Stimulated activated naive CD4-positive, alpha-beta T cell treated with Interleukin-2 at 50 U/mL for 16 hours (primary cell): ENCODE data around the gene ZNF639.

ENCODE experiments used
- DNase-seq: peaks from one replicate; lab custom pipeline; 2025; lab: John Stamatoyannopoulos, UW

Gene ZNF639

DNA sequence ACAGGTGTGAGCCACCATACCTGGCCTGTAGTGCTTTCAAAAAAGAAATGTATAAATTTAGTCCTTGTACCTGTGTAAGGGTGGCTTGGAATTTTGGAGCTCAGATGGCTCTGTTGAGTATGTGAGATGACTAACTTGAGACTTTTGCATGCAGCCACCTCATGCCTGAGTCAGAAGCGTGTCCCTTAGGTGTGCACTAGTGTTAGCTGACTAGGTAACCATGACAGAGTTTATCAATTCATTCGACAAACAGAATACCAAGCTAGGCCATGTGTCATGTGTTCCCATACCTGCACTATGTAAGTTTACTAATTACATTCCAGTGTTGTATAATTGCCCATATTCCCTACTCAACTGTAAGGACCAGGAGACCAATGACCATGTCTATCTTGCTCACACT, 4.0 kb upstream of the ZNF639 start:
- no peak for DNase-seq

- no peak for DNase-seq
Measured at GRCh38 chr3:179321668-179322285, 1.1 kb upstream of the ZNF639 start.

- DNase-seq, result peak; percentile 46
Measured at GRCh38 chr3:179323197-179324110, 623 bp downstream of the ZNF639 start.

- DNase-seq, result no peak
Measured at GRCh38 chr3:179324270-179324754, 1.5 kb downstream of the ZNF639 start.

- DNase-seq, result no peak
Measured at GRCh38 chr3:179330438-179330837, 7.6 kb downstream of the ZNF639 start.

- DNase-seq, result no peak
Measured at GRCh38 chr3:179332240-179332639, 9.4 kb downstream of the ZNF639 start.

- no peak for DNase-seq
Measured at GRCh38 chr3:179333084-179333483, 10.3 kb downstream of the ZNF639 start.

DNA sequence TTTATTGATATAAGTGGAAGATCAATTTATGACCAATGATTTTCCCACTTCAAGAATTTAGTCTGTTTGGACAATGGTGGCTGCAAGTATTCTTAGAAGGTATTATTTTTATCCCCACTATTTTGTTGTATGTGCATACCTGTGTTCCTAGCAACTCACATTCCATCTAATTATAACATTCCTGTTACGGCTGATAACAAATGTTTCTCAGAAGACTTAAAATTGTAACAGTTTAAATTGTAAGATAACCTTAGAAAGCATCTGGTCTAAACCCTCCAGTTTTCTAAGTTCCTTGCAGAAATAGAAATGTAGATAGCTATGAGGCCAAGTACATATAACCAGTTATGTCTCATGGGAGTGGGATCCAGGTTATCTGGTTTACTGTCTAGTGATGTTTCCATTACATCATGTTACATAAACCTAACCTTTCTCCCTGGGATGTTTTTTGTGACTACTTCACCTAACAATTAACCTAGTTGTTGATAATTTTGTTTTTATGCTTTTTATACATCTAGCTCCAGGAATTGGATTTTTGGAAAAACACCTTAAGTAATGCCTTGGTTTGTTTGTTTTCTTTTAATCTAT, 13.6 kb downstream of the ZNF639 start:
- no peak for DNase-seq

GRCh38 chr3:179347345-179348194, 24.7 kb downstream of the ZNF639 start, which contains the start of gene MFN1:
Gene MFN1, plus strand, starts transcription at chr3:179347709. Its CDS starts 1,143 bp downstream, at chr3:179348852.
- peak; percentile 89 for DNase-seq

DNA sequence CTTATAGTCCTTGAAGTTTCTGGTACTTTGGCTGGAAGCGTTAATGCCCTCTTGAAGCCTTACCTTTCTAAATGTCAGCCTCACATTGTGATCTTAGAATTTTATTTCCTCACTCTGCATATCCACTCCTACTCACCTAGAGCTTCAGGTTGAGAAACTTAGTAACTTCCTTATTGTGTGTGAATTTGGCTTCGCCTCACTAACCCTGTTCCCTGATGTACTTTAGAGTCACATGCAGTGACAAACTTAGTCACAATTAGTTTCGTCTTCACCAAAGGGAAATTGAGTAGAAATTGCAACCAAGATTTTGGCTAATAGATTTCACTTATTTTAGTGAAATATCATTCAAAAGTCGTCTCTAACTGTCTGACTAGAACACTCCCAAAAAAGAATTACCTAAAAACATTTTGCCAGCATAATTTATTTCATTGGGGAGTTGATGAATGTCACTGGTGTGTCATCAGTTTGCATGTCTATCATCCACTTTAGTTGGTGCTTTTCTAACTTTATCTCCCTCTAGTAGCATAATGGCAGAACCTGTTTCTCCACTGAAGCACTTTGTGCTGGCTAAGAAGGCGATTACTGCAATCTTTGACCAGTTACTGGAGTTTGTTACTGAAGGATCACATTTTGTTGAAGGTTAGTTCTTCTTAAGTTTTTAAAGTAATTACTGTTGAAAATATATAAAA, 25.6 kb downstream of the ZNF639 start:
- no peak for DNase-seq

DNA sequence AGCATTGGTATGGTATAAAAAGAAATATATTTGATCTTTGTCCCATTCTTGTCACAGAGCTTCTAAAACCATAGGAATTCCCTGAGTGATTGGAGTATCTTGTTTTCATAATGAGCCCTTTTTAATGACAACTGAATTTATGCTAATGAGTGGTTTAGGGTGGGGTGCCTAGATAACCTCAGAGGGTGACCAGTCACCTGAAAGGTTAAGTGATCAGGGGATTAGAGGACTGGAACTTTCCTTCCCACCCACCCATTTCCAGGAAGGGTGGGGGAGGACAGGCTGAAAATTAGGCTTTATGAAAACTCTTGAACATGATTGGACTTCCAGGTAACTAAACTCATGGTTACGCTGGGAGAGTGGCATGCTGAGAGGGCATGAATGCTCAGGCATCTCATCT, 33.2 kb downstream of the ZNF639 start:
- no peak for DNase-seq

GRCh38 chr3:179363332-179363731, 40.5 kb downstream of the ZNF639 start:
- no peak for DNase-seq

- DNase-seq, result no peak
Measured at GRCh38 chr3:179369621-179370020, 46.8 kb downstream of the ZNF639 start.

DNA sequence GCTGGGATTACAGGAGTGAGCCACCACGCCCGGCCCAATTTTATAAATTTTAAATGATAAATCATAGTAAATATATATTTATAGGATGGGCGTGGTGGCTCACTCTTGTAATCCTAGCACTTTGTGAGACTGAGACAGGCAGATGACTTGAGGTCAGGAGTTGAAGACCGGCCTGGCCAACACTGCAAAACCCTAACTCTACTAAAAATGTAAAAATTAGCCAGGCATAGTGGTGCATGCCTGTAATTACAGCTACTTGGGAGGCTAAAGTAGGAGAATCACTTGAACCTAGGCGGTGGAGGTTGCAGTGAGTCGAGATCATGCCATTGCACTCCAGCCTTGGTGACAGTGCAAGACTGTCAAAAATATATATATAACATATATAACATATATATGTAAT, 51.1 kb downstream of the ZNF639 start:
- DNase-seq, result no peak

- no peak for DNase-seq
Measured at GRCh38 chr3:179375091-179375999, 52.5 kb downstream of the ZNF639 start.

- DNase-seq, result no peak
Measured at GRCh38 chr3:179376474-179376873, 53.6 kb downstream of the ZNF639 start.
